ENCODE data around the gene ARHGAP22.

The ARHGAP22 gene

GRCh38 chr10:48574322-48574796, 30.5 kb downstream of the ARHGAP22 start:
- no peaks in the 10 kb centered on the region for H3K36me3 Mint-ChIP-seq (ENCODE audit: low read depth)
- no peak overlapping the region for H3K4me3 Mint-ChIP-seq
- TF ChIP-seq, protein P1, sequence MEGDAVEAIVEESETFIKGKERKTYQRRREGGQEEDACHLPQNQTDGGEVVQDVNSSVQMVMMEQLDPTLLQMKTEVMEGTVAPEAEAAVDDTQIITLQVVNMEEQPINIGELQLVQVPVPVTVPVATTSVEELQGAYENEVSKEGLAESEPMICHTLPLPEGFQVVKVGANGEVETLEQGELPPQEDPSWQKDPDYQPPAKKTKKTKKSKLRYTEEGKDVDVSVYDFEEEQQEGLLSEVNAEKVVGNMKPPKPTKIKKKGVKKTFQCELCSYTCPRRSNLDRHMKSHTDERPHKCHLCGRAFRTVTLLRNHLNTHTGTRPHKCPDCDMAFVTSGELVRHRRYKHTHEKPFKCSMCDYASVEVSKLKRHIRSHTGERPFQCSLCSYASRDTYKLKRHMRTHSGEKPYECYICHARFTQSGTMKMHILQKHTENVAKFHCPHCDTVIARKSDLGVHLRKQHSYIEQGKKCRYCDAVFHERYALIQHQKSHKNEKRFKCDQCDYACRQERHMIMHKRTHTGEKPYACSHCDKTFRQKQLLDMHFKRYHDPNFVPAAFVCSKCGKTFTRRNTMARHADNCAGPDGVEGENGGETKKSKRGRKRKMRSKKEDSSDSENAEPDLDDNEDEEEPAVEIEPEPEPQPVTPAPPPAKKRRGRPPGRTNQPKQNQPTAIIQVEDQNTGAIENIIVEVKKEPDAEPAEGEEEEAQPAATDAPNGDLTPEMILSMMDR (IDR thresholded peaks at IDR 0.05) = no peak
- H3K27ac Mint-ChIP-seq = no peak overlapping the region
- DNase-seq = no peak
- peaks cover 18% of the 10 kb centered on the region for H3K27me3 Mint-ChIP-seq (ENCODE audit: low read depth, poor library complexity)
- H3K9me3 Mint-ChIP-seq = no peaks in the 10 kb centered on the region
- H3K4me1 Mint-ChIP-seq = peaks cover 14% of the 10 kb centered on the region

DNA sequence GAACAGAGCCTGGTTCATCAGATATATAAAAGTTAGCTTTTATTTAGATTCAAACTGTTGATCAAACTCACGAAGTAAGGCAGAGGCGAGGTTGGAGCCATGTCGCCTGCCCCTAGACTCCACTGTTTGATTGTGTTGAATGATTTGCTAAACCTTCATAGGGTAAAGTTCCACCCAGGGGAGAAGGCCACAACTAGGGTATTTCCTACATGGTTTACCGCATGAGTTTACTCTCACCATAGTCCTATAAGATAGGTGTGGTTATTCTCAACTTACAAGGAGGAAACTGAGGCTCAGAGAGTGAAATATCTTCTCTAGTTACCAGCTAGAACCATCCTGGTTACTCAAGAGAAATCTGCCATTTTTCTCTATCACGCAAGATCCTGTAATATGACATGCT, 31.8 kb downstream of the ARHGAP22 start:
- Mint-ChIP-seq H3K27ac (no peak overlapping the region), H3K36me3 (ENCODE audit: low read depth) (no peaks in the 10 kb centered on the region), H3K27me3 (ENCODE audit: low read depth, poor library complexity) (peaks cover 10% of the 10 kb centered on the region), H3K4me3 (no peak overlapping the region), H3K9me3 (no peaks in the 10 kb centered on the region), H3K4me1 (peaks cover 2% of the 10 kb centered on the region)
- TF ChIP-seq, protein P1 (IDR thresholded peaks at IDR 0.05) = no peak
- no peak for DNase-seq

DNA sequence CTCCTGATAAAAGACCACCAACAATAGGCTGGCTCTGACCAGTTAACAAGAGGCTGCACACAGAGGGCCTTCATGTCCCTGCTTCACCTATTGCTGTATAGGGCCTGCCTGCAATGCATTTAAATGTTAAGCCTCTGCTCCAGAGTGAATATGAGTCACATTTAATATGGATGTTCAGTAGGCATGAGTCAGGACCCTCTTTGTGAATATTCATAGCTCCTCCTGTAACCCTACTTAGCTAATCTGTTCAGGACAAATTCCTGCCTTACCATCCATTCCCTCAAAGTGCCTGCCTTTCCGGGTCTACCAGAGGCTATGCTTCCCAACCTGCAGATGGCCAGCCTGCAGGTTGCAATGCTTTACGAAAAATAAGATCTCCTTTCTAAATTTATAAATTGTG, 32.5 kb downstream of the ARHGAP22 start:
- peaks cover 10% of the 10 kb centered on the region for H3K27me3 Mint-ChIP-seq (ENCODE audit: low read depth, poor library complexity)
- DNase-seq = no peak
- H3K9me3 Mint-ChIP-seq = no peaks in the 10 kb centered on the region
- H3K27ac Mint-ChIP-seq = no peak overlapping the region
- TF ChIP-seq, protein P1 (IDR thresholded peaks at IDR 0.05) = no peak
- H3K4me3 Mint-ChIP-seq = no peak overlapping the region
- H3K4me1 Mint-ChIP-seq = no peaks in the 10 kb centered on the region
- no peaks in the 10 kb centered on the region for H3K36me3 Mint-ChIP-seq (ENCODE audit: low read depth)

- no peaks in the 10 kb centered on the region for H3K36me3 Mint-ChIP-seq (ENCODE audit: low read depth)
- peaks cover 9% of the 10 kb centered on the region for H3K27me3 Mint-ChIP-seq (ENCODE audit: low read depth, poor library complexity)
- H3K4me3 Mint-ChIP-seq = no peak overlapping the region
These were observed 36.3 kb downstream of the ARHGAP22 start for GRCh38 chr10:48568546-48568945.

GRCh38 chr10:48568131-48568530, 36.7 kb downstream of the ARHGAP22 start:
- DNase-seq = no peak
- Mint-ChIP-seq H3K9me3 (no peaks in the 10 kb centered on the region), H3K4me1 (no peaks in the 10 kb centered on the region), H3K4me3 (no peak overlapping the region), H3K36me3 (ENCODE audit: low read depth) (no peaks in the 10 kb centered on the region), H3K27ac (no peak overlapping the region), H3K27me3 (ENCODE audit: low read depth, poor library complexity) (peaks cover 7% of the 10 kb centered on the region)
- TF ChIP-seq, protein P1 (IDR thresholded peaks at IDR 0.05) = no peak

More at GRCh38 chr10:48568546-48568945, 36.3 kb downstream of the ARHGAP22 start:
- H3K27ac Mint-ChIP-seq = no peak overlapping the region
- H3K4me1 Mint-ChIP-seq = no peaks in the 10 kb centered on the region
- H3K9me3 Mint-ChIP-seq = no peaks in the 10 kb centered on the region
- TF ChIP-seq, protein P1 (IDR thresholded peaks at IDR 0.05) = no peak
- DNase-seq = no peak

- Mint-ChIP-seq H3K9me3 (no peaks in the 10 kb centered on the region), H3K4me1 (no peaks in the 10 kb centered on the region), H3K36me3 (ENCODE audit: low read depth) (no peaks in the 10 kb centered on the region), H3K27me3 (ENCODE audit: low read depth, poor library complexity) (peaks cover 7% of the 10 kb centered on the region), H3K27ac (no peak overlapping the region), H3K4me3 (no peak overlapping the region)
- TF ChIP-seq, protein P1 (IDR thresholded peaks at IDR 0.05) = no peak
- DNase-seq = no peak
These were observed 37.5 kb downstream of the ARHGAP22 start for GRCh38 chr10:48567346-48567745.
